GM12892 (cell line): ENCODE results near the gene DOCK10.

Experiments used
- DNase-seq: peaks from one replicate; pipeline ENCODE4 v3.0.0; 2011; ENCODE audit not compliant: insufficient read length
- FAIRE-seq: peaks from 2 replicates; lab custom pipeline; 2011; peaks lifted over from hg19 to GRCh38; lab: Jason Lieb, UNC
- POLR2A ChIP-seq: IDR thresholded peaks from 2 replicates; pipeline ENCODE4 v1.6.1; 2011; ENCODE audit warnings: low read depth, low read length, control low read depth
- POLR2AphosphoS5 ChIP-seq: IDR thresholded peaks from 2 replicates; pipeline ENCODE4 v1.6.1; 2011; ENCODE audit warnings: low read depth, low read length, control low read depth
- TAF1 ChIP-seq: IDR thresholded peaks from 2 replicates; pipeline ENCODE4 v1.6.1; 2011; ENCODE audit warnings: low read depth, mild to moderate bottlenecking, control low read depth, low read length, borderline replicate concordance

Gene DOCK10

DNA sequence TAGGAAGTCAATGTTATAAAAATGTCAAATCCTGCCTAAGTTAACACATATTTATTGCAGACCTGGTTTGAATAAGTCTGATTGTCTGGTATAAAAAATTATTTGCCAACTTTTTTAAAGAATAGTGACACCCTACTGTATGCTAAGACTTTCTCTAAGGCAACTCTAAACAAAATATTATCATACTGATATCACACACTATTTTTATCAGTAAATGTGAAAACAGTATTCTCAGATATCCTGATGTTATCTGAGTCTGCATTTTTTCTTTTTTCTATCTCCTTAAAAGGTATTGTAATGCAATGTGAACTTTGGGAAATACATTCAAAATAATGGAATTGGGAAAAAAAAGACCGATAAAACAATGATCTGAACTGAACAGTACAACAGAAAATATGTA is 127.1 kb downstream of the DOCK10 start:
- DNase-seq (no peak), FAIRE-seq (no peak)
- TF ChIP-seq POLR2AphosphoS5 (no peak), POLR2A (no peak), TAF1 (no peak)

DNA sequence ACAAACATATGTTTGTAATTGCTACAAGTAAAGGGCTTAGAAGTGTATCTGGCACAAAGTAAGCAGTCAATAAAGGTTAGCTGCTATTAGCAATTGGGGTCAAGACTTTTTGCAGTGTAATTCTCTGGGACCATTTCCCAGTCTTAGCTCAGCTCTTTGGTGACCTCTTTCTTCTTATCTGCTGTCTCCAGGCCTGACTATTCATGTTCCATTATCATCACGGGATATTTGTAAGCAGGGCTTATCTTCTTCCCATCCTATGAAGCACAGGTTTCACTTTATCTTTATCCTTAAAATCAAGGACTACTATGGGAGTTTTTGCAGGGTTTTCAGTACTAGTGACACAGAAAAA is 131.7 kb downstream of the DOCK10 start:
- no peak for DNase-seq
- no peak for TF ChIP-seq TAF1
- TF ChIP-seq POLR2AphosphoS5, result no peak
- TF ChIP-seq POLR2A, result no peak
- no peak for FAIRE-seq

DNA sequence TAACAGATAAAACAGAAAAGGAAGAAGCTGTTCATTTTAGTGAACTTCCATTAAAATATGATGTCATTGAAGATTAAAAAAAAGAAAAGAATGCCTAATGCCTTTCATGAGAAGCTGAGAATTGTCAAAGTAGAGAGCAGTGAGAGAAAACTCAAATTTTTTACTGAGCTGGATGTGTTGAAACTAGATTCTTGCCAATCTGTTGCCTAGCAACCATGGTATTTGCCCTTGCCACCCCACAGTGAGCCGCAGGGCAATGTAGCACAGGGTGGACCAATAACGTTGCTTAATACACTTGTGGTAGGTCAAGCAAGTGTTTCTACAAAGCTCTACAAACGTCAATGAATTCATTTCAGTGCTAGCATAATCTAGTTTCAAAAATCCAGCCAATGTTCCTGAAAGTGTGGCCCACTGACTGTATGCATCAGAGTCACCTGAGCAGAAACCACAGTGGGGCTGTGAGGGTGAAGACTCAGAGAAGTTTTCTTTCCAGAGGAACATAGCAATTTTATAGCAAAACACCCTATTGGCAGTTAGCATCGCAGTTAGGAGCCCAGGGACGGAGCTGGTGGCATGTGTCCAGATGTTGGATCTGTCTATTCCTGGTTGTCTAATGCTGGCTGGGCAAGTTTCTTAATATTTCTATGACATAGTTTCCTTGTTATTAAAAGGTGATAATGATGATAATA is 132.2 kb downstream of the DOCK10 start:
- no peak for DNase-seq
- no peak for FAIRE-seq
- no peak for TF ChIP-seq POLR2AphosphoS5
- no peak for TF ChIP-seq TAF1
- TF ChIP-seq POLR2A, result no peak

DNA sequence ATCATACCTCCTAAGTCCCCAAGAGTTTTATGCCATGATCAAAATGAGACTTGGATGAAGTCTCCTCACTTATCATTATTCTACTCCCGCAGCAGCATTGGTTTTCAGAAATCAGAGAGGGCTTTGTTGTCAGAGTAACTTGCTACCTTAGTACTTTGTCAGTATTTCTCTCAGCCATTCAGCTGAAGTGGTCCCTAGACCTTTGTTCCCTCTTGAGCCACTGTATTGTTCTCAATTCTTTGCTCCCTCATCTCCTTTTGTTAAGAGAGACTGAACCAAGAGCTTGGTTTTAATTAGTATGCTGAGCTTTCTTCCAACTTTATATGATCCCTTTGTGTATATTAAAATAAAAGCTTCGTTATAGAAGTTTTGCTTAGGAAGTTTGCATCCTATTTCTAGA is 133.4 kb downstream of the DOCK10 start:
- FAIRE-seq, result no peak
- DNase-seq, result no peak
- TF ChIP-seq POLR2AphosphoS5, result no peak
- no peak for TF ChIP-seq TAF1
- no peak for TF ChIP-seq POLR2A

DNA sequence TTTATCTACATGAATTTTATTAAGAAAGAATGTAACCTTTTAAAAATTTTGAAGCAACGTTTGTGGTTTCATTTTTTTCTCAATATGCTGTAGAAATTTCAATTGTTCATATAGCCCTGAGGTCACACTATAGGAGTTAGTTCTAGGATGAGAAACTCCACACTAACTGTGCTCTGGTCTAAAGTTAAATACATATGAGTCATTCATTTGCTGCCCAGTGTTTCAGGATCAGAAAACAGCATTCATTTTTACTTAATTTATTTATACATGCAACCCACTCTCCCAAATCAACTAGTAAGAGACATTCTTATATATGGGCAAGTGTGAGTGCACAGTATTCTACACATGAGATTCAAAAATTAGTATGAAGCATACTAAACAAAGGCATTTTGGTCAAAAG is 137.9 kb downstream of the DOCK10 start:
- no peak for TF ChIP-seq POLR2A
- TF ChIP-seq TAF1, result no peak
- TF ChIP-seq POLR2AphosphoS5, result no peak
- DNase-seq (no peak), FAIRE-seq (no peak)

DNA sequence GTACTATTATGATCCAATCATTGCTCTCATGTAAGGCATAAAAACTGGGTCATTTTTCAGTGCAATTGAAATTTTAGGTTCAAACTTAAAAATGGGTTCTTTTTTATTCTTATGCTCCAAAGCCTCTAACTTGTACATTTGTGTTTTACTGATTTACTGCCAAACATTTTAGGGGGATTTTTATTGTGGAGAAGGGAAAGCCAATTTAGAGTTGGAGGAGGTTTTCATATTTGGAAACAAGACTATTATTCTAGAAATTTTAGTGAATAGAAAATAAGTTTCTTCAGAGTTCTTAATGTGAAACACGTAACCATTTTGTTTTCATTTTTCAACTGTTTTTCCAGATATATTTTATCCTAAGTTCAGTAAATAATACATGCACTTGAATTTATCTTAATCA is 138.6 kb downstream of the DOCK10 start:
- TF ChIP-seq POLR2AphosphoS5 (no peak), TAF1 (no peak), POLR2A (no peak)
- FAIRE-seq, result no peak

DNA sequence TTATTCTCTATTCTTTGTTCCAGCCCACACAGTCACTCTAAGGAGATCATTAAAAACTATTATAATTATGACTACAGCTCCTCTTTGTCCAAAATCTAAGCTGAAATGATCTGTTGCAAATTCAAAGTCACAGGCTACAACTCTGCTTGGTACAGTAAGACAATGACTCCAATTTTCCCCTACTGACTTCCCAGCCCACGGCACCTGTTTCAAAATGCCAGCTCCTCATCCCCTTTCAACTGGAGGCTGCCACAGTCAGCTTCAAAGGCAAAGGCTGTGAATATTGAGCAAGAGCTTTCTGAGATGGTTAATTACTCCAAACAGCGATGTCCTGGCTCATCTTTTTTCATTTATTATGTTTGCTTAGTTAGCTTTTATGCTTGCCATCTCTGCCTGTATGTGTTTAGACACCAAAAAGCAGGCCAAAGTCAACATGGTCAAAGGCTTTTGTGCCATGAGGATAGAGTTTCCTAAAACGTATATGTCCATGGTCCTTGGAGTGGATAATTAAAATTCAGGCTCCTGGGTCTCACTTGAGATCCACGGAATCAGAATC is 141.1 kb downstream of the DOCK10 start:
- no peak for DNase-seq
- no peak for TF ChIP-seq POLR2AphosphoS5
- FAIRE-seq, result peak; percentile 63

More for the DNA sequence above, 138.6 kb downstream of the DOCK10 start:
- DNase-seq, result no peak

DNA sequence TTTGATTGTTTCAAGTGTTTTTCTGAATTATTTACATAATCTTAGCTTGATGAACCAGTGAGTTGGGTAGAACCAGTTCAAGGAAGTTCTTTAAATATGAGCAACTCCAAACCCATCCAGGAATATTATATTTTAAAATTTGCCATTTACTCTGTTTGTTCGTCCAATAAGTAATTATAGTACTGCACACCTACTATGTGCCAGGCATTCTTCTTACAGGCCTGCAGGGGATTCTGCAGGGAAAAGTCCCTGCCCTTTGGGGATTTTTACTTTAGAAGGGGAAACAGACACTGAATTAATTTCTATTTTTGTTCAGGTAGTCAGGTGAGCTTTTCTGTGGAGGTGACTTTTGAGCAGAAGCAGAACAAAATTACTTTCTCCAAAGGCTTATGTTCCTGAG is 146.9 kb downstream of the DOCK10 start:
- DNase-seq, result no peak
- TF ChIP-seq POLR2A, result no peak
- no peak for TF ChIP-seq TAF1
- no peak for TF ChIP-seq POLR2AphosphoS5
- FAIRE-seq, result peak; percentile 73

DNA sequence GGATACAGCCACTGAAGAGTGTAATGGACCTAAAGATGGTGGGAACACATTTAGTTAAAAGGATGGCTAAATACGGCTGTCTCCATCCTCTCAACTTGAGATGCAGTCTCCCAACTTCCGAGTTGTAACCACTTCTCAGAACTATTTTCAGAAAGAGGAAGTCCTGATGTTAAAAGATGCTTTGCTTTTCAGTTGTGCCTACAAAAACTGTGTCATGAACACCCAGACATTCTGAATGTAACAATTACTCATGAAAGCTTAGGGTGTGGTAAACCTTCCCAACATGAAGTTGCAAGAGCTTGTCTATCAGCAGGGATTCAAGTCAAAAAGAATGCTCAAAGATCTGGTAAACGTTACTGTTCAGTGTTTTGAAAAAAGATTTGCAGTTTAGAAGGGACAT is 147.9 kb downstream of the DOCK10 start:
- DNase-seq (no peak), FAIRE-seq (peak; percentile 96)
- no peak for TF ChIP-seq POLR2AphosphoS5
- no peak for TF ChIP-seq POLR2A
- TF ChIP-seq TAF1, result no peak

DNA sequence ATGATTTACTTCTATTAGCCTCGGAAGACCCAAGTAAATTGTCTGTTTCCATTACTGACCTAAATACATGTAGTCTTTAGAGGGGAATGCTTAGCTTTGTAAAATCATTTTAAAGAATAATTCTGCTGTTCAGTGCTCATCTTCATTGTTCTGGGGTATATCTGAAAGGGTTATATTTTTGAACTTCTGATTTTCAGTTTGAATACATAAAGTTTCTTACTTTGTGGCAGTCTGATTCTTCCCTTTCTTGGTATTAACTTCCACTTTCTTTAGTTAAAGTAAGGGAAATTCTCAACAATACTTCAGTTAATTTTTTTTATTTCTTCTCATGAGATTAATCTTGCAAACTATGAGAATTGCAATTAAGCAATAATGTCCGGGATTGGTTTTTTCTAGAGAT is 148.4 kb downstream of the DOCK10 start:
- TF ChIP-seq POLR2AphosphoS5, result no peak
- TF ChIP-seq TAF1, result no peak
- no peak for TF ChIP-seq POLR2A
- no peak for DNase-seq
- FAIRE-seq, result no peak

DNA sequence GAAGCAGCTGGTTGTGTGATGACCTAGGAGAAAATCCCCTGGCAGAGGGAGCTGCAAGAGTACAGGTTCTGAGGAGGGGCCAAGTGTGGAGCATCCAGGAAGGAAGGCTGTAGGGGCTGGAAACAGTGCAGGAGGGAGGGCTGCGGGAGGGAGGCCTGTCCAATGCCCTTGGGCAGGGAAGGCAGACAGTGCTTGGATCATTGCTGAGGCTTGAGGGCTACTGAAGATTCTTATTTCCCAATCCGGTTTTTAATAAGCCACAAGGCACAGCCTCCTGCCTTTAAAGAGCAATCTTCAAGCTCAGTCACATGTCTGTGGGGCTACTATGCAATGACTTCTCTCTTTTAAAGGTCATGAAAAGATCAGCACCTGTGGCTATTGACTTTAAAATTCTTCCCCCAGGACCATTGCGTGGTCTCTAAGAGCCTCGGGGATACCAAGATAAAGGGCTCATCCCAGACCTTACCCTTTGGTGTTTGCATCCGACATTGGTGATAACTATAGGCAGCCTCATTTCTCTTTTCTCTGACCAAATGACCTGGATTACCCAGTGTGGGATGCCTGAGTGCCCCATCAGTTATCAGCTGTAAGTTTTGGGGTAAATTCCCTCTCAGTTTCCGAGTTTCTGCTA is 149.6 kb downstream of the DOCK10 start:
- TF ChIP-seq POLR2A (no peak), TAF1 (no peak), POLR2AphosphoS5 (no peak)
- no peak for DNase-seq

DNA sequence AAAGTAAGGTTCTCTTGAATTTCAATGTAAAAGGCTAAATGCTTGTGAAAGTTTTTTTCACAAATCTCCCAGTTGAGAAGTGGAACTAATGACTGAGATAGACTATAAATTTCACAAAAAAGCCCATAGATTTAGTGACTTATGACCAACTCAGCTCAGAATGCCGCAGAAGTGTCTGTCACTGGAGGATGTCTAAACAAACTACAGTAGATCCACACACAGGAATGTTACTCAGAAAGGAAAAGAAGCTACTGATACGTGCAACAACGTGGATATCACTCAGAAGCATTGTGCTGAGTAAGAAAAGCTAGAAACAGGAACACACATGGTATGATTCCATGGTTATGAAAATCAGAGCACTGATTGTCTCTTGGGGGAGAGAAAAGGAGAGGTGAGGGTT is 151.9 kb downstream of the DOCK10 start:
- TF ChIP-seq POLR2A (no peak), TAF1 (no peak)
- FAIRE-seq (no peak), DNase-seq (no peak)

More for the DNA sequence above, 149.6 kb downstream of the DOCK10 start:
- FAIRE-seq, result no peak

DNA sequence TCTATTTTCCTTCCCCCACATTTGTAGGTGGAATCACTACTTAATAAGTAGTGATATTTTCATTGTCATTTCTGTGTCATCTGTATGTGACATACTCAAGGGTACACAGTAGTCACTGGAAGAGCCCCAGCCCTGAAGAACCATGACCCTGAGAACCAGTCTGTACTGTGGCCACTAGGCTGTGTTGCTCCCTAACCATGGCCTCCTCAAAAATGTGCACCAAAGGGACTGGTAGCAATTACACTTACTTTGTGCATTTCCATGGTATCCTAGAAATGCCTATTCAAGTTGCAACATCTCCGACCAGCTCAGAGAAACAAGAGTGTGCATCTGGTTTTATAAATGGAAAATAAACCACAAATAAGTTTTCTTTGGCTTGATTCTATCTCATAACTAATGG is 155.1 kb downstream of the DOCK10 start:
- FAIRE-seq, result no peak
- no peak for TF ChIP-seq POLR2AphosphoS5
- no peak for TF ChIP-seq TAF1
- no peak for TF ChIP-seq POLR2A
- no peak for DNase-seq
